Omental fat pad (tissue), 4 donors: ENCODE results near the gene PPP1R26. TPM values are rescaled to one million over a fixed set of nuclear protein-coding genes. Genes with fewer than 3 reads are reported as not detected.

Source experiments
- ATAC-seq: fragments of 150-250 bp; one replicate; pipeline ENCODE4 v1.9.1; 2016; ENCODE audit warnings: mild to moderate bottlenecking, moderate library complexity; ENCODE audit not compliant: low FRiP score
- DNase-seq: peaks from one replicate; pipeline ENCODE4 v3.0.0-alpha.2; 2019; ENCODE audit warnings: low spot score
- CTCF ChIP-seq, 3 donors: fragments of 450-650 bp; IDR thresholded peaks; one replicate each; pipeline ENCODE4 v1.5.1; 2016 to 2017; ENCODE audit warnings: antibody characterized with exemption in 3 of 3, mild to moderate bottlenecking in 3 of 3, moderate library complexity in 2 of 3
- total RNA-seq, 4 donors: library from RNA; depleted of rRNA; stranded (reverse); fragments of >200 nt; gene quantifications; one replicate each; pipeline ENCODE4 v1.1.0, GENCODE V29; 2016

PPP1R26 gene
- total RNA-seq, 4 donors from 2014 or later: 7.3 to 11.3 (median 10.9) TPM

GRCh38 chr9:135500071-135500524 is 20.5 kb downstream of the PPP1R26 start:
- ATAC-seq: peak; percentile 20
- no peak for TF ChIP-seq CTCF (IDR thresholded peaks at IDR 0.05)
- DNase-seq: no peak

GRCh38 chr9:135500525-135501260 is 21.1 kb downstream of the PPP1R26 start, which contains the start of gene MRPS2:
Gene MRPS2 (plus strand): TSS chr9:135500682. CDS start chr9:135500711, 29 bp downstream.
- peak in 1 of 3 donors; percentile 58 for TF ChIP-seq CTCF (IDR thresholded peaks at IDR 0.05)
- ATAC-seq (peak; percentile 92), DNase-seq (peak; percentile 47)

- no peak for TF ChIP-seq CTCF (IDR thresholded peaks at IDR 0.05)
- ATAC-seq (no peak), DNase-seq (no peak)
These were observed 21.9 kb downstream of the PPP1R26 start for GRCh38 chr9:135501261-135502167.

GRCh38 chr9:135502168-135502872 is 22.7 kb downstream of the PPP1R26 start:
- no peak for TF ChIP-seq CTCF (IDR thresholded peaks at IDR 0.05)
- DNase-seq: no peak

GRCh38 chr9:135502873-135503321 is 23.3 kb downstream of the PPP1R26 start:
- DNase-seq: no peak
- TF ChIP-seq CTCF (IDR thresholded peaks at IDR 0.05): no peak
- no peak for ATAC-seq

More at GRCh38 chr9:135502168-135502872, 22.7 kb downstream of the PPP1R26 start:
- no peak for ATAC-seq

- TF ChIP-seq CTCF (IDR thresholded peaks at IDR 0.05): no peak
- ATAC-seq (no peak), DNase-seq (no peak)
These were observed 24.0 kb downstream of the PPP1R26 start for GRCh38 chr9:135503371-135504261.
